Midbrain (tissue), 1 donor: Measurements from ENCODE around the gene RANBP17.

Source experiments
- DNase-seq: peaks from one replicate; lab custom pipeline; 2025; lab: John Stamatoyannopoulos, UW

The RANBP17 gene

DNA sequence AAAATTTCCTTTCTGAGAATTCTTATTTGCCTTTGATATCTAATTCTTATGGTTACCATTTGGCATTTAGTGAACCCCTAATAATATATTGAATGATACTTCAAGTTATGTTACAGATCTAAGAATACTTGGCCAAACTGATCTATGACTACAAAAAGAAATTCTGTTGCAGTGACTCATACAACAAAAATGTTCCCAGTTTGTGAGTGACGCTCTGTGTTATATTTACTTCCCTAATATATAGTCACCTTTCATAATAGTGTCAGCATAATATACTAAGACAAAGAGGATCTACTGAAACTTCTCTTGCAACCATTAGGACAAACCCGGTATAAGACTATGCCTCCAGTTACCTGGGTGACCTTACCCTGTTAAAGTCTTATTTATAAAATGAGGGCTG lies 230.4 kb downstream of the RANBP17 start:
- DNase-seq = no peak

GRCh38 chr5:171093598-171093997 lies 231.8 kb downstream of the RANBP17 start:
- no peak for DNase-seq

- no peak for DNase-seq
Measured at GRCh38 chr5:171094356-171094755, 232.5 kb downstream of the RANBP17 start.

DNA sequence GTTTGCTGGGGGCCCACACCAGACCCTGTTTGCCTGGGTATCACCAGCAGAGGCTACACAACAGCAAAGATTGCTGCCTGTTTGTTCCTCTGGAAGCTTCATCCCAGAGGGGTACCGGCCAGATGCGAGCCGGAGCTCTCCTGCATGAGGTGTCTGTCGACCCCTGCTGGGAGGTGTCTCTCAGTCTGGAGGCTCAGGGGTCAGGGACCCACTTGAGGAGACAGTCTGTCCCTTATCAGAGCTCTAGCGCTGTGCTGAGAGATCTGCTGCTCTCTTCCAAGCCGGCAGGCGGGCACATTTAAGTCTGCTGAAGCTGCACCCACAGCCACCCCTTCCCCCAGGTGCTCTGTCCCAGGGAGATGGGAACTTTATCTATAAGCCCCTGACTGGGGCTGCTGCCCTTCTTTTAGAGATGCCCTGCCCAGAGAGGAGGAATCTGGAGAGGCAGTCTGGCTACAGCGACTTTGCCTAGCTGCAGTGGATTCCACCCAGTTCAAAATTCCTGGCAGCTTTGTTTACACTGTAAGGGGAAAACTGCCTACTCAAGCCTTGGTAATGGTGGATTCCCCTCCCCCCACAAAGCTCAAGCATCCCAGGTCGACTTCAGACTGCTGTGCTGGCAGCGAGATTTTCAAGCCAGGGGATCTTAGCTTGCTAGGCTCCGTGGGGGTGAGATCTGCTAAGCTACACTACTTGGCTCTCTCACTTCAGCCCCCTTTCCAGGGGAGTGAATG lies 241.2 kb downstream of the RANBP17 start:
- no peak for DNase-seq

DNA sequence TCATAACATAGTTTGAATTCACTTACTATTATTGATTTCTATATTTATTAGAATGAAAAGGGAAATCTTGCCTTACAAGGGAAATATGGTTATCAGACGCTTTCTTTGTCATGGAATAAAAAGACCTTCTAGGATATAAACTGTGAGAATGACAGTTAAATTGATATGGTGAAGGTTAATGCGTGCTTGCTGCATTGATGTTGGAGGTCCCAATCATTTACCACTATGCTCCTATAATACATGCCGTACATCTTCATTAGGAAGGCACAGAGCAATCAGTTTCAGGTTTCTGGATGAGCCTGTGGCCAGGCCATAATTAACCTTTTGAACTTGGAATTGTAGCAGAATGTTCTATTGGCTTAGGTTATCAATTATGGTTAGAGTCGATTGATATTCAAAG lies 245.9 kb downstream of the RANBP17 start:
- DNase-seq = no peak

DNA sequence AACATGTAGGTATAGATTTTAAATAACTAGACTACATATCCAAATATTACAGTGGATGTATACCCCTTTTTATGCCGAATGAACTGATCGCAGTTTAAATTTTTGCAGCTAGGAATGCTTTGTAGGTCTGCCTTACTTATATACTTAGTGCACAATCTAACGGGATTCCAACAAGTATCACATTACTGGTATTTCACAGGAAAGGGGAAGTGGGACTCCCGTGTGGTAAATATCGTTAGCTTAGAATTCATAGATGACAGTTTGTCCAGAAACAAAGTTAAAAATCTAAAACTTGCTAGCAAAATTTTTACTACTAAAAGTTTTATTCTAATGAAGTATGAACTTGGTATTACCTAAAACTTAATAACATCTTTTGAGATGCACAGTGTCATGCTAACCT lies 253.7 kb downstream of the RANBP17 start:
- DNase-seq = no peak

DNA sequence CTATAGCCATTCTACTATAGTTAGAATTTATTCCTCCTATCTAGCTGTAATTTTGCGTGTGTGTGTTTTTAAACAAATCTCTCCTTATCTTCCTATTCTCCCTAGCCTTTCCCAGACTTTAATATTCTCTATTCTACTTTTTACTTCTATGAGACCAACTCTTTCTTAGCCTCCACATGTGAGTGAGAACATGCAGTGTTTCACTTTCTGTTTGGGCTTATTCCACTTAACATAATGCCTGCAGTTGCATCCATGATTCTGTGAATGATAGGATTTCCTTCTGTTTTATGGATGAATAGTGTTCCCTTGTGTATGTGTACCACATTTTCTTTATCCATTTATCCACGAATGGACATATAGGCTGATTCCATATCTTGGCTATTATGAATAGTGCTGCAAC lies 254.9 kb downstream of the RANBP17 start:
- no peak for DNase-seq

DNA sequence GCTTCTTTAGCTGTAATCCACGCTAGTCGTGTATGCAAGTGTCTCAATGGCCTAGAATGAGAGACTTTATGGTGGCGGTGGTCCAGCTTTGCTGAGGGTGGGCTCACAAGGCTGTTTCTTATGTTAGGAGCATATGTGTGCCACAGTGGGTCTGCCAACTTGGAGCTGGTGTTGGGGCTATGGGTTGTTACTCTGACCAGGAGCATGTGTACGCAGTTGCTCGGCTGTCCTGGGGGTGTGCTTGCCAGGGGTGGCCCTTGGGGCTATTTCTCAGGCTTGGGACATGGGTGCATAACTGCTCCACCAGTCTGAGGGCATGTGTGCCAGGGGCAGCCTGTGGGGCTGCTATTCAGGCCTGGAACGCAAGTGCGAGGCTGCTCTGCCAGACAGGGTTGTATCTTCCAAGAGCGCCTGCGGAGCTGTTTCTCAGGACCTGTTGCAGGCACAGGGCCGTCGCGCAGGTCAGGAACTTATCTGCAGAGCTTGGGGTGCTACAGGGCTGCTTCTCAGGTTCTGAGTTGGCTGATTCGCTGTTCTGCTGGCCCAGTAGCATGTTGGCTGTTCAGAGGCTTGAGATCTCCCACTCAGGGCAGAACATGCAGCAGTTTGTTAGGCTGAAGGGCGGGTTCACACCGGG lies 259.3 kb downstream of the RANBP17 start:
- DNase-seq = no peak

DNA sequence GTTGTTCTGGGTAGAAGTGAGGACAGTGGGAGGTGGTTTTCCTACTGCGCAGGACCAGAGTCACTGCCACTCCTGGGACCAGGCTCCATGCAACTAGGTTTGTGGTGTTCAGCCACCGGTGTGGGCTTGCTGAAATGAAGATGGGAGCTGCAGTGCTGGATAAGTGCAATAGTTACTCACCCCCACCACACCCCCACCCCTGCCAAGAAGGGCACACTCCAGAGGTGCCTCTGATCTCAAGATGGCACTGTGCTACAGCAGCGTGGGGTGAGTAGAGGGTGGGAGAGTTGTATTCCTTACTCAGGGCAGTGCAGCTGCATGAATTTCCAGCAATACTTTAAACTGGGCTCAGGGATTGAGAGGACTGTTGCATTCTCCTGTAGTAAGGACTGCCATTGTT lies 259.8 kb downstream of the RANBP17 start:
- no peak for DNase-seq

DNA sequence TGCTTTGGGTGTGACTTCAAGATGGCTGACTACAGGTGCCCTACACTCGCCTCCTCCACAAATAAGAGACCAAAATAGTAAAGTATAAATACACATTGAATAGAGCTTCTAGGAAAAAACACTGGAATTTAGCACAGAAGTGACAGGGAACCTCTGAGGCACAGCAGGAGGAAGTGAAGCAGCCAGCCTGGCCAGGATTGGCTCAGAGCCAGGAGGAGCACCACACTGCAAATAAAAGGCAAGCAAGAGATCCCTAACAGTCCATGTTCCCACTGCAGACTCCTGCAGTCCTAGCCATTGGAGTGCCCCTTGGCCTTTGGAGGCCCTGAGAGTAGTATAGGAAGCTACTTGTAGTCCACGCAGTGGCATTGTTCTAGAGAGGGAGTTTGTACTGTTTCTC lies 260.6 kb downstream of the RANBP17 start:
- no peak for DNase-seq

- DNase-seq = no peak
Measured at GRCh38 chr5:171123417-171123816, 261.6 kb downstream of the RANBP17 start.

DNA sequence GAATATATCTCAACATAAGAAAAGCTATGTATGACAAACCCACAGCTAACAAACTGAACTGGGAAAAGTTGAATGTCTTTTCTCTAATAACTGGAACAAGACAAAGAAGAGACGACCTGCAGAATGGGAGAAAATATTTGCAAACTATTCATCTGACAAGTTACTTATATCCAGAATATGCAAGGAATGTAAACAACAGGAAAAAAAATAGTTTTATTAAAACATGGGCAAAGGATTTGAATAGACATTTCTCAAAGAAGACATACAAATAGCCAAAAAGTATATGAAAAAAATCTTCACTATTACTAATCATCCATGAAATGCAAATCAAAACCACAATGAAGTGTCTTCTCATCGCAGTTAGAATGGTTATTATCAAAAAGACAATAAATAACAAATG lies 265.5 kb downstream of the RANBP17 start:
- DNase-seq = no peak

DNA sequence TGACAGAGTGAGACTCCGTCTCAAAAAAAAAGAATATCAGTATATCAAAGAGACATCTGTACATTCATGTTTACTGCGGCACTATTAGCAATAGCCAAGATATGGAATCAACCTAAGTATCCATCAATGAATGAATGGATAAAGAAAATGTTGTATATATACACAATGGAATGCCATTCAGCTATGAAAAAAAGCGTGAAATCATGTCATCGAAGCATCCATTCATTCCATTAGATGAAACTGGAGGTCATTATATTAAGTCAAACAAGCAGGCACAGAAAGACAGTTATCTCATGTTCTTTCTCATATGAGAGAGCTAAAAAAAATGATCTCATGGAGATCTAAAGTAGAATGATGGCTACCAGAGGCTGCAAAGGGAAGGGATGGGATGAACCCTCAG lies 266.3 kb downstream of the RANBP17 start:
- DNase-seq = no peak

DNA sequence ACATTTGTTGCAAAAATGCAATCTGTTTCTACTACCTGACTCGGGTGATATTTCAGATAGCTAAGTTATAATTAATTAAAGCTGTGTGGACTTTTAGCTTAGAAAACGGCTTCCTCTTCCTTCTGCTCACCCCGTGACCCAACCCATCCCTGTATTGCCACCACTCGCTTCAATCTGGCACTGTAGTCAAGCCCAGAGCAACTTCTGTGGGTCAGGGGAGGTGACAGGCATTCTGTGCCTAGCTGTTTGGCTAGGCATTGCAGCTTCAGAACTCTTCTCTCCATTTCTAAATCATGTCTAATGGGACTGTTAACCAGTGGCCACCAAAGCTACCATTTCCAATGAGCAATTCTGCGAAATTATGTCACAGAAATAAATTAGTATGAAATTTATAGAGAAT lies 267.5 kb downstream of the RANBP17 start:
- DNase-seq = no peak

DNA sequence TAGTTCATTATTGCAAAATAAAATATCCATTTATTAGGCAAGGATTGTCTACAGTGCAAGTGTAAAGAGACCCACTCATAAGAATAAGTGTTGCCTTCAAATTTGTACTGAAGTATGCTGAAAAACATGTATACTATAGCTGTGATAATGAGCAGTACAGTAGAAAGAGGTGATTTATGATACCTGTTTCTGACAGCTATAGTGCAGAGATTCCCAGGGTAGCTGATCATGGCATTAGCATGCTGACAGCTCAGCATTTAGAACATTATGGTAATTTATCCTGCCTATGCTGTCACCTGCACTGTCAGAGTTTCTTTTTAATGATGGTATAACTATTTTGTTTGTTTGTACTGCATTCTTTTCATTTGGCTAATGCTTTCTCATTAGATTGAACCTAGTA lies 269.7 kb downstream of the RANBP17 start:
- DNase-seq = no peak

GRCh38 chr5:171137768-171138525 lies 276.1 kb downstream of the RANBP17 start:
- DNase-seq = no peak

DNA sequence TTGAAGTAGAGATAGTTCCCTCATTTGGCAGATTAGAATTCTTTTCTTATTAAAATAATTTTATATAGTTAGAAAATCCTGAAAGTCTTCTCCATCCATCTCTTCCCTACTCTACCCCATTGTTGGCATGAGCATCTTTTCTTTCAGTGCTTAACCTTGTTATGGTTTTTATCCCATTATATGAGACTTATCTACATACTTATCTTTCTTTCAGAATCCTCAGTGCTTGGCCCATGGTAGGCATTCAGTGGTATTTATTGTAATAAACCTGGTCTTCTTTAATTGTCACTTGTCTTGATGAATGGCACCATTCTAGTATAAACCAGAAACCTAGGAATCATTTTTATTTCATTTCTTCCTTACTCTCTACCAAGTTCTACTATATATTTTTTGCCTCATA lies 277.4 kb downstream of the RANBP17 start:
- DNase-seq = no peak

- no peak for DNase-seq
Measured at GRCh38 chr5:171142617-171143016, 280.8 kb downstream of the RANBP17 start.

DNA sequence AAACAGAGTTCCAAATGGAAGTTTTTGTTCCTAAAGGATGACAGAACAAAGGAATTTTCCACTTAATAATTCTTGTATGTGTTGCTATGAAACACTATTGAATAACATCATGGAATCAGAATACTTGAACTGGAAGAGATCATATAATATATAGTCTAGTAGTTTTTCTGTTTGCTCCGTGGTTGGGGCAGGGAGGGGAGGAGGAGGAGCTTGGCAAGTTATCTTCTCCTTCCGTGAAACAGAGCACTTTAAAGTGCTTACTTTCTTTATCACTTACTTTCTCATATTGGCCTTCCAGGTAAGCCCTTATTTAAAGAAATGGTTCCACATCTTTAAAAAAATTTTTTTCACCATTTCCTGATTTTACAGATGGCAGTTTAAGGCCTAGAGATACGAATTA lies 281.4 kb downstream of the RANBP17 start:
- DNase-seq = no peak

DNA sequence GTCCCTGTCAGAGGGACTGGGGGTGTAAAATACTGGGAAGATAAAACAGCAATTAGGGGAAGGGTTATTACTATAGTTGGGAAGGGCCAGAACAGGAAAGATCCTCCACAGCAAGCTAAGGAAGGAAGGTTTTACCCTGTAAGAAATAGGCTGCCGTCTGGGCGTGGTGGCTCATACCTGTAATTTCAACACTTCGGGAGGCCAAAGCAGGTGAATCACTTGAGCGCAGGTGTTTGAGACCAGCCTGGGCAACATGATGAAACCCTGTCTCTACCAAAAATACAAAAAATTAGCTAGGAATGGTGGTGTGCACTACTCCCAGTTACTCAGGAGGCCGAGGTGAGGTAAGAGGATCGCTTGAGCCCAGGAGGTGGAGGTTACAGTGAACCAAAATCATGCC lies 282.1 kb downstream of the RANBP17 start:
- no peak for DNase-seq

DNA sequence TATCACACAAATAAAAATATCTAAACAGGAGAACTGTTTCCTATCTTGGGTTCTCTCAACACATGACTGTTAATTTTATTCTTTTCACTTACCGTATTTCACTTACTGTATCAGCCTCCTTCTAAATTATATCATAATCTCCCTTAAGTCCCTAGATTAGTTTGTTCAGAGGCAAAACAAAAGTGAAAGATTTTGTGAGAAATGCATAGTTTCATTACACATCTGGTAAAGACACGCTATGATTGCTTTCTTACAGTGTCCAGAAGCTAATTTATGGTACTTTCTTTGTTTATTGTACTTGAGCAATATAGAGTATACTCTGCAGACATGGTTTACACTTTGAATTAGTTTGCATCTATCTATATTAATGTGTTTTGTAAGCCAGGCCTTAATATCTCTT lies 287.5 kb downstream of the RANBP17 start:
- no peak for DNase-seq

- DNase-seq = no peak
Measured at GRCh38 chr5:171149772-171150171, 288.0 kb downstream of the RANBP17 start.

DNA sequence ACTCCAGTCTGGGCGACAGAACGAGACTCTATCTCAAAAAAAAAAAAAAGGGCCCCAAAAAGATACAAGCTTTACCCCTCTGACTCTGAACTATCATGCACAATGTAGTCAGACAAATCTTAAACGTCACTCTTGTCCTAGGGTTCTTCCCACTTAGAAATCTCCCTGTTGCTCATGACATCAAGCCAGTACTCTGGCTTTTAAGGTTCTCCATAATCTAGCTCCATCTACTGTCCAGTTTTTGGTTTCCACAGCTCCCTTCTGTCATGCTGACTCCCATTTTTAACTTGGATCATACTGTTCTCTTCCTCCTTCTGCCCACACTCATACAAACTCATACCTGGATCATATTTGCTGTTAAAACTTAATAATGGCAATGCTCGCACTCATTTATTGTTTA lies 290.6 kb downstream of the RANBP17 start:
- no peak for DNase-seq
